DMS53 (cell line): ENCODE data around the gene CSAD.

Source experiments
- DNase-seq: peaks from one replicate; lab custom pipeline; 2025; lab: John Stamatoyannopoulos, UW

CSAD gene

DNA sequence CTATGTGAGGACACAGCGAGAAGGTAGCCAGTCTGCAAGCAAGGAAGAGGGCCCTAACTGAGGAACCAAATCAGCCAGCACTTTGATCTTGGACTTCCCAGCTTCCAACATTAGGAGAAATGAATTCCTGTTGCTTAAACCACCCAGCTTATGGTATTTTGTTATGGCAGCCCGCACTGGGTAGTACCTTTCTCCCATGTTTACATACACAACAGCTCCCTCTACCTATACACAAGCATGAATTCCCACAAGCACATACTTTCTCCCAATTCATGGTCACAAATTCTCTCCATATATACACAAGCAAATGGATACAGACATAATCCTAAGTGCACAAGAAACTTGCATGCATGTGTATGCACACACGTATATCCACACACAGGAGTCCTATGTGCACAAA is 19.0 kb upstream of the CSAD start:
- DNase-seq: no peak

DNA sequence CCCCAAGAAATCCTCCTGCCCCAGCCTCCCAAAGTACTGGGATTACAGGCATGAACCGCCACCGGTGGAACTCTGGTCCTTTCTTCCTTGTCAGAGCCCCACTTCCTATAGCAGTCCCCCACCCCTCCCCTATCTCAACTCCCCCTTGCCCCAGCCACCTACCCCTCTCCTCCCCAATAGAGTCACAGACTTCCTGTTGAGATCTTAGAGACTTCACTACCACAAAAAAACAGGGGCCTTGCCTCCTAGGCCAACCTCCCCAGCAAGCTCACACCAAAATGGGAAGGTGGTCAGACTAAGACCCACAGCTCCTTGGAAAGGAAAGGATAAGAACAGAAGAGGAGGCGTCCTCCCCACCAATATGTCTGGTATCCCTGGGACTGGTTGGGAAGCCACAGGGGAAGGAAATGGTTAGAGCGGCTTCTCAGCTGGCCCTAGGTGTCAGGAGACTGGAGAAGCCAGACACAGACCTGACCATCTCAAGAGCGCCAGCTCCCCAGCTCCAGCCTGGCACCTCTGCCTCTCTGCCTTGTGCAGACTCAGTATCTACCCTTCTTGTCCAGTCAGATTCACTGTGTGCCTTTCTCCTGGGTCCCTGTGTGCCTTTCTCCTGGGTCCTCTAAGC is 17.9 kb upstream of the CSAD start:
- DNase-seq: peak; percentile 65

DNA sequence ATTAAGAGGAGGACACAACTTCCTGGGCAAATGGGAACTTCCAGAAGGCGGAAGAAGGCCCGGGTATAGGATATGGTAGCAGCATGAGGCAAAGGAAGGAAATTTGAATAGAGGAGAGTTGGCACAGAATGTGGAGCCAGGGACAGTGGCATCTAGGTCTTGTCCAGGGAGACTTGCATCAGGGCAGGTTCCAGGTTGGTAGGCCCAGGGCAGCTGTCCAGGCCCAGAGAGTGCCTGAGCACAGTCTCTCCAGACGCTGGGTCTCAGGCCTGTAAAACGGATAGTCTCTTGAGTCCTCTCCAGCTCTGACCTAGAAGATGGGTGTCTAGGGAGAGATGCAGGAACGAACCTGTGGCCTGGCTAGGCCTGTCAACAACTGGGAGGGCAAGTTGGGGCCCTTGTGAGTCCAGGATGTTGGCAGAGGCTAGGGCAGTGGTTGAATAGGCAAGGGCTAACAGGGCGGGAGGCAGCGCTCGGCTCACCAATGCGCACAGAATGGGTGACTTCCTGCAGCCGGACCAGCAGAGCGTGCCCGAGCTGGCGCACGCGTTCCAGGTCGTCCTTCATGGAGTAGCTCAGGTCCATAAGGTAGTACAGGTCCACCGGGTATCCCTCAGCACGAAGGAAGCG is 16.4 kb upstream of the CSAD start:
- DNase-seq: peak; percentile 95

DNA sequence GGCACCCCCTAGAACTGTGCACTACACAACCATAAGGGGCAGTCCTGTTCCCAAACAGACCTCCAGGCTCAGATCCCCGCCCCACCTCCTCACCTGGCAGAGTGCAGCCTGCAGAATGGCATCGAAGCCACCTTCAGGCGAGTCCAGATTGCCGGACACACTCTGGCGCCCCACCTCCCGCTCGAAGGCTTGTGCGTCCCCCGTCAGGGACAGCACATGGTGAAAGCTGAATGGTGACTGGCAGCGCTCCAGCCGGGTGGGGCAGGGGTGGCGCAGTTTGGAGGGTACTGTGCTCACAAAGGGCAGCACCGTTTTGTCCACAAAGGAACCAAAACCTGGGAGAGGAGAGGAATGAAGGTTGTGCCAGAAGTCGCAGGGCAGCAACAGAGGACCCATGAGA is 15.8 kb upstream of the CSAD start:
- no peak for DNase-seq

DNA sequence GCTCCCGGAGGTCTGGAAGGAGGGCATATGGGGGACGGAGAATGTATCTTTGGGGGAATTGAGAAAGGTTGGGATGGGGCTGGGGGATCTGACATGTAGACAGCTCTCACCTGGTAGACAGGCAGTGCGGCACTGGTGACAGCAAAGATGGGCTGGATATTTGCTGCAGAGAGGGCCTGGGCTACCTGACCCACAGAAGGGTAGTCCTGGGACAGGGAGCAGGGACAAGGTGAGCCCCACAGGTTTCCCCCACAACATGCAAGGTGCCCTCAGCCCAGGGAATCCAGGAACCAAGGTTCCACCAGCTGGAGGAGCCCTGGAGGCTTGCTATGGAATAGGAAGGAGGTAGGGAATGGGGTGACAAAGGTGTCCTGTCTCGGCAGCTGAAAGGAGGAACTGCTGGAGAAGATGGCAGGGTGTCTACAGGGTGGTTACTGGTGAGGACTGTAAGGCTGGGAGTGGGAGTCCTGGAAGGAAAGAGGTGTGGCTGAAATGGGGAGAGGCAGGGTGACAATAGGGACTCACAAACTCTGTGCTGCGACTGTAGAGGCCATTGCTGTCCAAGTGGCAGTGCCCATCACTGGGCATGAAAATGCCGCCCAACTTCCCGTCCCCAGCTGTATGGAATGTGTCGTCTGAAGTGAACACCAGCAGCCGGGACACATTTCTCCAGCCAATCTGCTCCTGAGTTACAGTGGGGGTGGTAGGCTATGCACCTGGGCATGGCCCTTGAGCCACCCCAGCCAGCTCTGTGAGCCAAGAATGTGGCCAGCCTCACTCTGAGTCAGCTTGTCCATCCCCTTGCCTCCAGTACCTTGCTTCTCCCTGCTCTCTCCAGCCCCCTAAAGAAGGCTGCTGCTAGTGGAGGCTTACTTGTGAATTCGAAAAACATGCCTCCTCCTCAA is 15.0 kb upstream of the CSAD start:
- DNase-seq: no peak

DNA sequence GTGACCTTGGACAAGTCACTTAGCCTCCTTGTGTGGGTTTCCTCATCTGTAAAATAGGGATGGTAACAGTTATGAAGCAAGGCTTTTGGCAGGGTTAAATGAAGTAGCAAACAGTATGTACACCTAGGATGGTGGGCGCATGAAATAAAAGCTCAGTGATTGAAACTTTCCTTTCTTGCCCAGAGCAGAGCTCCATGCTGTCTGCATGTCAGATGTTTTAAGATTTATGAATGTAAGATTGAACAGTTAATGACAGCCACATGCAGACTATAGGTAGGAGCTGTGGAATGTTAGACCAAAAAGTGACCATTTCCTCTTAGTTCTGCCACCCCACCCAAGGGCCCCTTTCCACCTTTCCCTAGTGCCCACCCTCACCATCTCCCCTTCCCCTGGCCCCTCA is 14.2 kb upstream of the CSAD start:
- DNase-seq: no peak

DNA sequence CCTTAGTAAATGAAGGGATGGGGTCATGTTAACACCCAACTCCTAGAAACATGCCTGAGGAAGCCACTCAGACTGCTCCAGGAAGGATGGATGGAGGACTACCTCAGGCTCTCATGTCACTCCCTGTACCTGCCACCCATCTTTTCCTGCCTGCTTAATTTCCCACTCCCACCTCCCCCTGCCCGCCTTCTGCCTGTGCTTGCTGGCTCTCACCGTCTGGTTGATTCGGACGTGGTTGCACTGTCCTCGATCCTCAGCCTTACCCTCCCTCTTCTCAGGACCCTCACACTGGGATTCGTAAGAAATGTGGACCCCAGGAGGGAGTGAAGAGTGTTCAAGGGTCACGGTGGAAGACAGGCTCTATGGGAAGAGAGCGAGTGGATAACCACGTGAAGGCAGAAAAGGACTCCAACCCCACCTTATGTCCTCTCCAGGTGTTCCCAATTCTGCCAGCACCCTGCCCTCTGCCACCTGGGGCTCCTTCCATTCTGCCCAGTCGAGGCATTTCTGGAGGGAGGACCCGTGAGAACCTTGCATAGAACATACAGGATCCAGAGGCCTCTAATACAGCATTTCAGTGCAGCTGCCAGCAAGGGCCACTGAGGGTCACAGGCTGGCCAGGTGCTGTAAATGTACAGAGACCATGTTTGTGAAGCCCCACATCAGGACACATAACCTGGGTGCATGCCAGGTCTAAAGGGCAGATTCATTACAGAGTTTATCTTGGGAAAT is 13.4 kb upstream of the CSAD start:
- no peak for DNase-seq

DNA sequence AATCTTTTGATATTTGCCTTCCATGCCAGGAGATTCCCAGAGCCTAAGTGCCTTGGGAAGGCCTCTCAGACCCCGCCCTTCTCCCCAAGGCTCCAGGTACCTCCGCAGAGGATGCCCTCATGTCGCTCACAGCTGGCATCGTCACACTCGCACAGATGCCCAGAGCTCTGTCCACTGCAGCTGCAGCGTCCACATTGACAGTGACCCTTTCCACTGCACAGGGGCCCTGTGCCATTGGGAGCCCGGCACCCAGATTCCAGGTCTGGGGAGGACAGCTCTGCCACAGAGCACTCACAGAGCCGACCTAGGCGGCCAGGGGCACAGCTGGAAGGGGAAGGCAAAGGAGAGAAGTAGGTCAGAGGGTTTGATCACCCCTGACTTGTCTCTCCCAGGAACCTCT is 12.3 kb upstream of the CSAD start:
- no peak for DNase-seq

DNA sequence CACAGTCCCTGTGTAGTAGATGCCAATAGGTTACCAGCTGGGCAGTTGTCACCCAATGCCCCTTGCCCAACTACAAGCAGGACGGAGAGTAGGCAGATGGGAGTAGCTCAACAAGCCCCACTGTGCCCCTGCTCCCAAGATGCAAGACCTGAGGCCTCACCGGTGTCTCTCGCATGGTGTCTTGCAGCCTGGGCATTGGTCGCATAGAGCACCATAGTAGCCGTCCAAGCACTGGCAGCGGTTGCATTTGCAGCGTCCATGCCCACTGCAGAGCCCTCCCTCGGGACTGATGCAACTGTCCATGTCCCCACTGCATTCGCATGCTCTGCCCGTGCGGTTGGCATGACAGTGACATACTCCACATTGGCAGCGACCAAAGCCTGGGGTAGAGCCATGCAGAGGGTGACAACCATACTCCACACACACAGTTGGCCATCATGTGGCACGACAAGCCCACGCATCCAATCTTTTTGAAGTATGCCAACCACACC is 11.9 kb upstream of the CSAD start:
- no peak for DNase-seq

DNA sequence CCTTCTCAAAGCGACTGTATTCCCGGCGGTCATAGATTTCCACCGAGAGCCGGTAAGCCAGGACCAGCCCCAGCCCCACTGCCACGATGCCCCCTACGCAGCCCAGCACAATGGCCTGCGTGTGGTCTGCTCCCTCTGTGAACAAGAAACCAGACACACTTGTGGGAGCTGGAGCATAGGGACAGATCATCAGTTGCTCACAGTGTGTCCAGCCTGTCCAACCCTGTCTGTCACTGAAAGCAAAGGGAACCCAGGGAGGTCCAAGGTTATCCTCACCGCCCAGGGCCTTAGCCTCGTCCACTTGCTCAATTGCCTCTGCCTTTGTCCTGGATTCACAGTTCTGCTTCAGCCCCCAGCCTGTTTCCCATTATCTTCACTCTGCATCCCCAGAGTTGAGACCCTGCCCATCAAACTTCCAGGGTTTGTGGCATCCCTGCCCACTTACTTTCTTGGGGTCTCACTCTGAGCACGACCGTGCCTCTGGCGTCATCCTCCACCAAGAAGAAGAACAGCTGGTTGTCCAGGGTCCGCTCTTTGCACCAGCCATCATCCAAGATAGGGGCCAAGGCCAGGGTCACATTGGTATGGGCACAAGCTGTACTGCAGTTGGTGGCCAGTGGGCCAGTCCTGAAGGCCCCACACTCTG is 11.3 kb upstream of the CSAD start:
- DNase-seq: no peak

DNA sequence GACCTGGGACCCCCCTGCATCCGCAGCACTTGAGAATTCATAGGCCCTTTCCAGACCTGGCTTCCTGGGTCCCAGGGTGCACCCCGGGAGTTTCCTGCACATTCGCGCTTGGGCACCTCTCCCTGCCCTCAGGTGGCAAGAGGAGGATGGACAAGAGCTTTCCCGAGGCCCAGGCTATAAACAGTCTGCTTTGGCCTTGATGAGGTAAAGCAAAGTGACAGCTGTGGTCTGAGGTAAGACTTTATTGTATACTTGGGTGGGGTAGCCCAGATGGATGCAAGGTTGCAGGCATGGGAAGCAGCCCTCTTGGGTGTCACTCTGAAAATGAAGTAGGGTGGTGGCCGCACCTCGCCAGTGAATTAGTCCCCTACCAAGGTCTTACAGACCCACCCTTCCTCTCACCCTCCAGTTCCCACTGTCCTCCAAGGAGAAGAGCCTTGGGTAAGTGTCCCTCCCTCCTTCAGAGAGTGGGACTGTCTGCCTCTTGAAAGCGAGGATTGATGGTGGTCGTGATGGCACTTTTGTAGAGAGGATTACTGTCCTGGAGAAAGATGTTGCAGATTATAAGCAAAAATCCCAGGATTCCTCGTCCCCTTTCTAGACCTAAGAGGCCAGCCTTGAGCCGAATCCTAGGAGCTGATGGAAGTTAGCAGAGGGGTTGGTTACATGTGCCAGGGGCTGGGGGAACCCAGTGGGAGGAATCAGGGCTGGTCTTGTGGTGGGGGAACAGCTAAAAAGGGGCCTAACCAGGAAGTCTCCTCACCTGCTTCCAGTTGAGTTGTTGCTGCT is 10.6 kb upstream of the CSAD start:
- no peak for DNase-seq

DNA sequence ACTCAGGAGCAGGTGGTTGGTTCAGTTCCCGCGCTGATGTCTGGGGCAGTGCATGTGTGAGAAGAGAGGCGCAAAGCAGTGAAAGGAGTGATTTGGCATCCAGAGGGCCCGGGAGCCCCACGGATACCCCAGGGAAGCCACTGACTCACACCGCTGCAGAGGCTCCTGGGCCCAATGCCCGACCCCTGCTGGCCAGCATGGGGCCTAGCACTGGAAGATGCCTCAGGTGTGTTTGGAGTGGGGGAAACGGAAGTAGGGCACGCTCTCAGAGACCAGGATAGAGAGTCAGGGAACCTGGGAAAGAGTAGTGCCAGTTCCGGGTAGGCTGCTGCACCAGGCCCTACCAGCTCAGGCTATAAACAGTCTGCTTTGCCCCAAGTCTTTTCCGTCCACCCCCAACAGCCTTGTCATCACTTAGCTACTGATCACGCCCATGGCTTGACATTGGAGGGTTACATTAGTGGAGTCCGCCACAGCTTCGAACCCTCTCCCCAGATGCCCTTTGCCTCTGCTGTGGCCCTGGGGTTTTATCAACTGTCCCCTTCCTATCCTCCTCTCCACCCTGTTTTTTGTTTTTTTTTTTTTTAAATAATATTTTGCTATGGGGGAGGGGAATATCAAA is 9.5 kb upstream of the CSAD start:
- DNase-seq: peak; percentile 78

DNA sequence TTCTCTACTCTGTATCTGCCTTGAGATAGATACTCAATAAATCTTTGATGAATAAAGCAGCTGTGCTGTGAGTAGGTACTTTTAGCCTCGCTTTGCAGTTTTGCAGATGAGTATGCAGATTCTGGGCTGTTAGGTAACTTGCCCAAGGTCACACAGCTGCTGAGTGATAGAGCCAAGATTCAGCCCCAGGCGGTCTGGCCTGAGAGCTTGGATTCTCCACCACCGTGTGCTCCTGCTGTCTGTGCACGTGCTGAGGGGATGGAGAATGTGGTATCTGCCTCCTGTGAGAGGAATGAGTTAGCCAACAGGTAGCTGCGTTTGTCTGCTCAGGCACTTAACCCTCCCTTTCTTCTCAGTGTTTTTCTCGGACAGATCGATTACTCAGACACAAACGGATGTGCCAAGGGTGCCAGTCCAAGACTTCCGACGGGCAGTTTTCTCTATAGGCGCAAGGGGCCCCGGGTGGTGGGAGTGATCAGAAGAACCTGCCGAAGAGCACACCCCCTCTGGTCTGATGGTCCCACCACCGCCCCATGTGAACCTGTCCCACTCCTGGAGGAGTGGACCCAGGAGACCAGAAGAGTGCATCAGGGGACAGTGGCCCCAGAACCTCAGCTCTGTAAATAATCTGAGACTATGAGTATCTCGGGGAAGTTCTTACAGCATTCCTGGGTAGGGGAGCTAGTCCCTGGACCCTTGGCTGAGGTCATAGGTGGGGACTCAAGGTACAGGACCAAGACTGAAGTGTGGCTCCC is 6.6 kb upstream of the CSAD start:
- DNase-seq: no peak

DNA sequence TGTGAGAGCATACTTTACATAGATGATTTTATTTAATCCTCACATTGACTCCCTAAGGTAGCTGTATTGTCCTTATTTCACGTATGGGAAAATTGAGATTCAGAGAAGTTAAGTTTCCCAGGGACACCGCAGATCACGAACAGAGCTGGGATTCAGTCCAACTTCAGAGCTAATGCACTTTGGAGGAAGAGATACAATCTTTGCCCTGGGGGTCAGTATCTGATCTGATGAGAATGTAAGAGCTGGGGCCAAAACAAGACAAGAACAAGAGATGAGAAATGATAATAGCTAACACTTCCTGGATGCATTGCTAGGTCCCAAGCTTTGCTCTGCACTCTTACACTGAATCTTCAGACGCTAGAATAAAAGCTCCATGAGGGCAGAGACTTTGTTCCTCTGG is 6.0 kb upstream of the CSAD start:
- no peak for DNase-seq

DNA sequence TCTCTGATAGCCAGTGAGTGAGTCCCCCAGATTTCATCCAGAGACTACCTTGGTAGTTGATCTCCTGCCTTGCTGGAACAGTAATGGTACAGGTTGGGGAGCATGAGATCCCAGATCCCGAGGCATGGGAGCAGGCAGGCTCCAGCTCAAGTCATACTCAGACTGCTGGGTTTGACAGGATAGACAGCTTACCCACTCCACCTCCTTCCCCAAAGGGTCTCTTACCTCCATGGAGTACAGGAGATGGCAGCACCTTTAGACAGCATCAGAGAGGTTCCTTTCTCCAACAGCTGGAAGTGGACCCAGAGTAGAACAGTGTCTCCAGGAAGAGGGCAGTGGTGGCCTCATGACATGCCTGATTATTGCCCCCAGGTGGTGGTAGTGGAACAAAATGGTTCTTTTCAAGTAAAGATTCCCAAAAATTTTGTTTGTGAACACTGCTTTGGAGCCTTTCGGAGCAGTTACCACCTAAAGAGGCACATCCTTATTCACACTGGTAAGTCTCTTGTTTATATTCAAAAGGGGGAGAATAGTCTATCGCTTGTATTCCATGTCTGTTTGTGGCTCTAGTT is 4.9 kb upstream of the CSAD start:
- no peak for DNase-seq

DNA sequence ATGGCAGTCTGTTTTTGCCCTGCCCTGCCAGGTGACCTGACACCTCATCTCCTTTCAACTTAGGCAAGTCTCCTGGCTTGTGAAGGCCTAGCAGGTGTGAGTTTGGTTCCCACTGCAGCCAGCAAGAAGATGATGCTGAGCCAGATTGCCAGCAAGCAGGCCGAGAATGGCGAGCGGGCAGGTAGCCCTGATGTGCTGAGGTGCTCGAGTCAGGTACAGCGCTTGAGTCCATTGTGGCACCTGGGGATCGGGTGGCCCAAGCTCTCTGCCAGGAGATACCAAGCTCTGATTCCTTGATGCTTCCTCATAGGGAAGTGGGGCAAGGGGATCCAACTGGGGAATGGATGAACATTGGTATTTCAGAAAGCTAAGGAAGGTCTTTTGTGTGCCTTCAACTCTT is 4.1 kb upstream of the CSAD start:
- no peak for DNase-seq

DNA sequence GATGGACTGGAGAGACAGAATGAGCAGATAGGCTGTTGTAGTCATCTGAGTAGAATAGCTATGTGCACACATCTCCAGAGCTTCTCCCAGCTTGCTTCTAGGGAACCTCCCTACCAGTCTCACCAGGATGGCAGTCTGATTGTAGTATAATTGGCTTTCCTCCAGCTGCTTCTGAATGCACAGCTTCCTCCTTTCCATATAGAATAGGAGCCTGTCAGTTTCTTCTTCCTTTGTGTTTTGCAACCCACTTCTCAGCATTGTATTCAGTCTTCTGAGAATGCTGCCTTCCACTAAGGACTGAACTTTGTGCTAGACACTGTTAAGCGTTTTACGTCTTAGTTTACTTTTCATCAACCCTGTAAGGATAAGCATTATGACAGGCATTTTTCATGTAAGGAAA is 2.2 kb upstream of the CSAD start:
- DNase-seq: no peak

DNA sequence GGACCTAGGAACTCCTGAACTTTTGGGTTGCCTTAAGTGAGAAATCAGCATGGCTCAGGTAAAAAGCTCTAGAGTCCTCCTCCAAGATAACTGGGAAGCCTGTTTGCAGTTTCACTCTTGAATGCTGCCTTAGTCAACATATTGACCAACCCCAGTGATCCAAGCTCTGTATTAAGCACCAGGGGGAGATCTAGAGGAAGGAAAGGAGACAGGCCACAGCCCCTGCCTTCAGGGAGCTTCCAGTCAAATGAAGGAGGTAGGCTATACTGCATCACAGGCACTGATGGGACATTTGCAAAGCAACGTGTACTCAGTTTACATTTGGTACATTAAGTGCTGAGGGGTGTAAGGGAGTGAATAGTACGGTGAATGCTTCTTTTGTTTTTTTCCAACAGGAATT is 1.2 kb upstream of the CSAD start:
- no peak for DNase-seq

DNA sequence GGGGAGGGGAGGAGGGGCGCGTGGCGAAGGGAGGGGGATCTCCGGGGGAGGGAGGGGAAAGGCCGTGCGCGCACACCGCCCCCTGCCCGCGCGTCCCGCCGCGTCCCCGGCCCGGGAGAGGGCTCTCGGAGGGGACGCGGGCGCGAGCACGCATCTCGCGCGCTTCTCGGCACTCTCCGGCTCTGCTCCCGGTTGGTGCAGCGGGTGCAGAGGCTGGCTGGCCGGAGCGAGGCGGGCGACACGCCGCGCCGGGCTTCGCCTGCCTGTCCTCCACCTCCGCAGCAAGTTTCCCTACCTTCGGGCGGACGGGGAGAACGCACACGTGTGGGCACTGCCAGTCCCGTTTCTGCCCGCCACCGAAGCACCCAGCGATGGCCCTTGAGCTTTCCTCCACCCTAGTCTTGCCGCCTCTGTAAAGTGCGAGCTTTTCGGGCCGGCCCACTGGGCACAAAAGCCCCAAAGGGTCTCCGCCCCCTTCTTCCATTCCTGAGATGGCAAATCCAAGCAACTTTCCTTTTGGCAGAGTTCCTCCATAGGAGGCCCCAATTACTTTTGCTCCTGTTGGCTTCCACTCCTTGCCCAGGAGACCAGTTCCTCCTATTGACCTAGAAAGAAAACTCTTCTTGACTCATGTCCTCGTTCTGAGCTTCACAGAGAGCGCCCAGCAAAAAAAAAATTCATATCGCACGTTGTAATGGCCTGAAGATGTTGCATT is 363 bp upstream of the CSAD start:
- peak; percentile 91 for DNase-seq
